ENCODE measurements around the gene CA5A.

CA5A gene

DNA sequence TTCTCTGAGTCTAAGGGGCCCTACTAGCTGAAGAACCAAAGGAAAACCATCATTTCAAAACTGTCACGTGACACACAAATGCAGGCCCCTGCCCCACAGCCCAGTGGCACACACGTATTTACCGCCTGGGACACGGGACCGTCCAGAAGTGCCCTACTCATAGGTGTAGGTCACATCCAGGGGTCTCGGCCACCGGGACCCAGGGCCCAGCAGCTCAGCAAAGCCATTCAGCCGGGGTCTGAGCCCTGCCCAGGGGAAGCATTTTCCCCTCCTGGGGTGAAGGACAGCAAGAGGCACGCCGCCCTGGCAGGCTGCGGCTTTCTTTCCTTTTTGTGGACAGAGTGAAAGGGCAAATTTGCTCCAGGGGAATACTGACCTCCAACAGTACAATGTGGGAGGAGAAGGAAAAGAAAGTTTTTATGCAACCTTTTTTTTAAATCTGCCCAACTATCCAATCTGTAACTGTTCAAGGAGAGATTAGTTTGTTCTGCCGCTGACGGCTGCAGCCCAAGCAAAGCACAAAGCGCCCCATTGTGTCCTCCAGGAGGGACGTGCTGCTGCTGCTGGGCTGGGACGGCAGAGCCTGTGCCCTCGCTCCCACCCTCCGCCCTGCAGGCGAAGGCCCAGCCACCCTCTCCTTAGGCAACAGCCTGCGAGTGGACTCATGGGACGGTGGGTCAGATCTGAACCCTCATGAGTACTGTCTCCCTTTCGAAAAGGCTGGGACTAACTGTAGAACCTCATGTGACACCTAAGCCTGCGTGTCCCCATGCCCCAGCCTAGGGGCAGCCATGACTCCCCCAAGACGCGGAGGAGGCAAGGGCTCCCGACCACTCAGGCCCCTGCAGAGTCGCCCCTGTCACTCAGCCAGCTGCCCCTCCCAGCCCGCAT lies 88.3 kb downstream of the CA5A start:
- no peak for FAIRE-seq

DNA sequence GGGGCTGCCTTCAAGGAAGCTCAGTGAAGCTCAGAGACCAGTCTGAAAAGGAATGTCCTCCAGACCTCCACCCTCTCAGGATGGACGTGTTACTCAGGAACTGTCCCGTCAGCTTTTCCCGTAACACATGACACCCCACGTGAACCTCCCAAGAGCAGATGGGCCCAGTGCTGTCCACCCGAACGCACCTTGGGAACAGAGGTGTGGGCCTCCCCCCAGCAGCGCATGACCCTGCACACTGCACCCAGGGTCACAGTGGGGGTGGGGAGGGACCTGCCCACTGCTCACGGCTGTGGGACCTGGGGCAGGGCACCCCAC lies 88.9 kb downstream of the CA5A start:
- FAIRE-seq, result no peak

DNA sequence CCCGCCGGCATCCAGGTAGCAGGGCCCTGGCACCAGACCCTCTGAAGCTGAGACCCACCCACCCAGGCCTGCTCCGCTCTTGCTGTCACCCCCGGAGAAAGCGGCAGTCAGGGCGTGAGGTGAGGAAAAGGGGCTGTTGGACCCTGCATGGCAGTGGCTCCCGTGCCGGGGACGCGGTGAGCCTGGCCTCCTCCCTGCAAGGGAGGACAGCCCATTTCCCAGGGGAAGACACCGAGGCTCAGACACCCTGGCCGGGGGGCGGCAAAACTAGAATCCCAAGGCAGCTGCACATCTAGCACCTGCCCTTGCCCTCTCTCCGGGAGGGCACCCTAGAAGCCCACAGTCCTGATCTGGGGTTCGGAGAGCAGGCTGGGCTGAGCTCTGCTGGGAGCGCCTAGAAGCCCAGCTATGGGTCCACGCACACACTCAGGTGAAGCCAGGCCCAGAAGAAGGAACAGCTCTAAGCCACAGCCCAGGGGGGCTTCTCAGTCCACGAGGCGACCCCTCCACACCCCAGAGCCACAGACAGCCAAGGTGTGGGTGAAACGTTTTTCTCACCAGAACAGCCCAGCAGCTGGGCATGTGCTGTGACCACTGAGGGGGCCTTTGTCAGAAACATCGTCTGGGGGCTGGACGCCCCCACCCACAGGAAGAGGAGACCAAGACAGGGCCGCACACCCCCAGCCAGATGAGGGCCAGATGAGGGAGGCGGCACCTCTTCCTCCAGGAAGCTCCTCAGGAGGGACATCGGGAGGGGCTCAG lies 89.4 kb downstream of the CA5A start:
- FAIRE-seq, result no peak

DNA sequence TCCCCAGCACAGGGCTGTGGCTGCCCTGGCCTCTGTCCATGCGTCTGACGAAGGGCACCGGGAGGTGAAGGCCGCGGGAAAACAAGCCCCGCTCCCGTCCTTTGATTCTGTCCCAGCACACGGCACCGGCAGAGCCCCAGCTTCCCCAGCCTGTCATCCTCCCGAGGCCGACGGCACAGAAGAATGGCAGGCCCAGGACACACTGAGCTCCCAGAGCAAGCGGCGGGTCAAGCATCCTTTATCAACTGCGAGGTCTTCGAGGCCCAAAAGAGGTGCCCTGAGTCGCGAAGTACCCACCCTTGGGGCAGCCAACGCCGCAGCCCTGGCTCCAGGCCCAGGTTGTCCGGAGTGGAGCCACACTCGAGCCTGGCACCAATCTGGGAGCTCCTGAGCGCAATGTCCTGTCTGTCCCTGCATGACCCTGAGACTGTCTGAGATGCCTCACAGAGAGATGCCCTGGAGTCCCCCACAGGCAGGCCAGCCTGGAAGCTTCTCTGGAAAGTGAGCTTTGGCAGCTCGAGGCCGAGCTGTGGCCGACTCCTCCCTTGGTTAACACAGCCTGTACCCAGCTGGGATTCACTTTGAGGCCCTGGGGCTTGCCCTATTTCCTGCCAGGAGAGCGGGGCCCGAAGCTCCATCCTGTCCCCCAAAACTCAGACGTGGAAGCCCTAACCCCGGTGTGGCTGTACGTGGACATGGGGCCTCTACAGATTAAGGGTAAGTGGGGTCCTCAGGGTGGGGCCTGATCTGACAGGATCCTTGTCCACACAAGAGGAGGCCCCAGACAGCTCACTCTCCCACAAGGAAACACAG lies 90.3 kb downstream of the CA5A start:
- no peak for FAIRE-seq

DNA sequence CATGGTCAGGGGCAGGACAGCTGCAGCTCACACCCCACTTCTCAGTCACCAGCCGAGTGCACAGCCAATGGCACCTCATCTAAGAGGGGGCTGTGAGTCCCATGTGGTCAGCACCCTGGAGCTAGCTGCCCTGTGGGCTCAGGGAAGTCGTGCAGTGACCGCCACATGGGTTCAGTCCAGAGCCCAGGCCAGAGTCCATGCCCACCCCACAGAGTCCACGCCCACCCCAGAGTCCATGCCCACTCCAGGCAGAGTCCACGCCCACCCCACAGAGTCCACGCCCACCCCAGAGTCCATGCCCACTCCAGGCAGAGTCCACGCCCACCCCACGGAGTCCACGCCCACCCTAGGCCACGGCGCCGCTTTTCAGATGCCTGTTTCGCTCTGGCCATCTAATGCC lies 91.1 kb downstream of the CA5A start:
- FAIRE-seq, result no peak

DNA sequence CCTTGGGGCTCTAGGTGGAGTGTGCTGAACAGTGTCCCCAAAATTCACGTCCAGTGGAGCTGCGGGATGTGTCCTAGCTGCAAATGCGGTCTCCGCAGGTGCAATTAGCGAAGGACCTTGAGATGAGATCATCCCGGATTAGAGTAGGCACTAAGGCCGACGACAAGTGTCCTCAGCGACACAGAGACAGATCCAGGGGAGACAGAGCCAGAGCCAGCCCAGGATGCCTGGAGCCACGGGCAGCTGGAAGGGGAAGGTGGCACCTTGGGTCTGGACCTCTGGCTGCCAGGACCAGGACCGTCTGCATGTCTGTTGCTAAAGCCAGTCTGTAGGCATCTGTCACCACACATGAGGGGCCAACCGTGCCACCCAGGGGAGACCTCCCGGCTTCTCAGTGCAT lies 91.5 kb downstream of the CA5A start:
- FAIRE-seq, result no peak

DNA sequence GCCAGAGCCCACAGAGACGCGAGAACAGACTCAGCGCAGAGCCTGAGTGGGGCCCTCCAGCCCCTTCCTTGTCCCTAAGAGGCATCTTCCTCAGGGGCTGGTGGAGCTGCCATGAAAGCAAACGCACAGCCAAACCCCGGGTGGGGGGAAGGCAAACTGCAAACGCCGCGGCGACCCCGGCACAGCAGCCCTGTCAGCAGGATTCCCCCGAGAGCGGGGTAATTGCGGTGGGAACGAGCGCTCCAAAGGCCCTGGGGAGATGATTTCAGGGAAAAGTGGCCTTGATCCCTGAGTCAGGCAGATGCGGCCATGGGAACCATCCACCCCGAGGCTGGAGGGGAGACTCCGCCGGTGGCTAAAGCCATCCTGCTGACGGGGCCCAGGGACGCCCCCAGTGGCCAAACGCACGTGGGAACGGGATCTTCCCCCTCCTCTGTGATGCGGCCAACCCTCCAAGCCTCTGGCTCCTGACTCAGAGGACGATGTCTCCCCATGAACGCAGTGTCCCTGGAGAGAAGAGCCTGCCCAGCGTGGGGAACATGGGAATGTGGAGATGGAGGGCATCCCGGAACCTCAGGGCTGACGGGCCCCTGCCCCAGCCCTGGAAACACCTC lies 92.1 kb downstream of the CA5A start:
- FAIRE-seq, result no peak

DNA sequence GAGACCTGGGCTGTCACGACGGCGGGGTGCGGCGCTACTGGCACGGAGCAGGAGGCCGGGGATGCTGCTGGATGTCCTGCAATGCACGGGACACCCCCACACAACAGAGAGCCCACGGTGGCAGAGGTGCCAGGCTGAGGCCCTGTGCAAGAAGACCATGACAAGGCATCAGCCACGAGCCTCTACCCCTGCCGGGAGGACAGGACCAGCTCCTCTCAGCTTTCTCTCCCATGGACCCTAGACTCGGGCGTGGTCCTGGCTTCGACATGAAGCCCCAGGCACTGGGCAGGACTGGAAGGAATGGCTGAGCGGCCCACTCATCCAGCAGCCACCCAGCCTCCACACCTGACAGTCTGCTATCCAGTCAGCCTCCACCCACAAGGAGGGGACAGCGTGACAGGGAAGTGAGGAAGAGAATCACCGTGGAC lies 92.6 kb downstream of the CA5A start:
- FAIRE-seq, result no peak

DNA sequence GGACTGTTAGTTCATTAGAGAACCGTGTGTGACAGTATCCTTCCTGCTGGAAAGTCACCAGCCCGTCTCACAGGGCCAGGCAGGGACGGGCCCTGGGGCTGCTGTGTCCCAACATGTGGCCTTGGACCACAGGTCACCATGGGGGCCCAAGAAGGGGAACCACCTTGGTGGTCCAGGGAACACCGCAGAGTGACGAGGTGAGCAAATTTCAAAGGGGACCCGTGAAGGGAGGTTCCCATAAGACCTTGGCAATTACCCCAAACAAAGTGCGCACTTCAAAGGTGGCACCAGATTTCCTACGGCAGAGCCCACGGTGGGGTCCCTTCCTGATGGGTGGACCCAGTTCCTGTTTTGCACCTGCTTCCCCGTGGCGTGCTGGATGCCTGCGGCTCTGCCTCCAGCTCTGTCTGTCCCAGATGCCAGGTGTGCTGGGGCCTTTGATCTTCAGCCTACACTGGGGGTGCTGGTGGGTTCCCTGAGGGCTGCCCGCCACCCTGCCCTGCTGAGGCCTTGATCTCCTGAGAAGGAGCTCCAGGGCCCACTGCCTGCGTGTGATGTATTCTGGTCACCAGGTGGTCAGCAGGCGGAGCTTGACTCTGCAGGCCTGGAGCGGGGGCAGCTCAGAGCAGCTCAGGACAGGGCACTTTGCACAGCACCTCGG lies 94.0 kb downstream of the CA5A start:
- FAIRE-seq, result no peak

DNA sequence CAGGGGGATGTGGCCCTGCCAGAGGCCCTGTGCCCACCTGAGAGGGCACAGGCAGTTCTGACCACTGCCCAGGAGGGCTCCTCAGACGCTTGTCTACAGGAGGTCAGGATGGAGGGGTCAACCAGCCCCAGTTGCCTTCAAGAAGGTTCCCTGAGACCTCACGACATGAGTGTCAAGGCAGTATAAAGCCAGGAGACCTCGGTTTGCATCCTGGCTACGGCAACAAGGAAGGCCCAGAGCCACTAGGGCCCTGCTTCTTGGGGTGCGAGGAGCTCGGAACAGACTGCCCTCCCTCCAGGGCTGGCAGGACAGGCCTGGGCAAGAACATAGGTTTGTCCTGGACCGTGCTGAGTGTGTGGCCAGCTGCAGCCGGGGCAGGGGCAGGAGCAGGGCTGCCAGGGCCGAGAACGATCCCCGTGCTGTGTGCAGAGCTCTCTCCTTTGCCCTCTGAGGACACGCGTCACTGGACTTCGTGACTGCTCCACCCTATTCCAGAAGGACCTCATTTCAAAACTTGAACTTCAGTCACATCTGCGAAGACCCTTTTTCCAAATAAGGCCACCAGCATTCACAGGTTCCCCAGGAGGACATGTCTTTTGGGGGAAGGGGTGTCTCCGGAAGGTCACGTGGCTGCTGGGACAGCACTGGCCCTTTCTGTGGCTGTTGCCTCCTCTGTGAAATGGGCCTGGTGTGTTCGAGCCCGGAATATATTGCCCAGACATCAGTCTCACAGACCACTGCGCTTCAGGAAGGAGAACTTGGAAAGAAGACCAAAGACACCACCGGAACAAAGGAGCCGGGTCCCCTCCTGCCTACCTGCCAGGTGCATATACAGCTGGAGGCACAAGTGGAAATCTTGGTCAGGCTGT lies 94.8 kb downstream of the CA5A start:
- FAIRE-seq, result no peak

DNA sequence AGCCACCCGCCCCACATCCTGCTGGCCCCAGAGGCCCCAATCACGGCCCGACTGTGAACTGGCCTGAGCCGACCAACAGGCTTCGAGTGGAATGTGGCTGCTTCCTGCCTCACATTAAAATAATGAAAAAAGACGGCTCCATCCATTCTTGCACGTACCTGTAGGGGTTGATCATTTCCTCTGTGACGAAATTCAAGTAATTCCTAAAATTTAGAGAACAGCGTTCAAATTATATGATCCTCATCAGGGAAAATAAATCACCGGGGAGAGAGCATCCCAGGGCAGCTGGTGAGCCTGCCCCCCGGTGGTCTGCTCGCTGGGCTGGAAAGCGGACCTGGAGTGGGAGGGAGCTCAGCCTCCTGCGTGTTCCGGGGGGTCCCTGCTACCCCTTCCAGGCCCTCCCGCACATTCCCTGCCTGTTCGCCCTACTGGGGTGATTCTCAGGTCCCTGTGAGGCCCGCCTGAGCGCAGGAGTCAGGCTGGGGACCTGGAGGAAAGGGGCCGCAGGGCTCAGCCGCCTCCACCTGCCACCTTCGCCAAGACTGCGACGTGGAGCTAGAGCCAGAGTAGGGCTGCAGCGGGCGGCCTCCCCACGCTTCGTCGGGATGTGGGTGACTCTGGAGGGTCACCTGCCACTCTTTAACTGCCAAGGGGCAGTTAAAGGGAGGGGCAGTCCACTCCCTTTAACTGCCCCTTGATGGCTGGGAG lies 95.9 kb downstream of the CA5A start:
- no peak for FAIRE-seq

DNA sequence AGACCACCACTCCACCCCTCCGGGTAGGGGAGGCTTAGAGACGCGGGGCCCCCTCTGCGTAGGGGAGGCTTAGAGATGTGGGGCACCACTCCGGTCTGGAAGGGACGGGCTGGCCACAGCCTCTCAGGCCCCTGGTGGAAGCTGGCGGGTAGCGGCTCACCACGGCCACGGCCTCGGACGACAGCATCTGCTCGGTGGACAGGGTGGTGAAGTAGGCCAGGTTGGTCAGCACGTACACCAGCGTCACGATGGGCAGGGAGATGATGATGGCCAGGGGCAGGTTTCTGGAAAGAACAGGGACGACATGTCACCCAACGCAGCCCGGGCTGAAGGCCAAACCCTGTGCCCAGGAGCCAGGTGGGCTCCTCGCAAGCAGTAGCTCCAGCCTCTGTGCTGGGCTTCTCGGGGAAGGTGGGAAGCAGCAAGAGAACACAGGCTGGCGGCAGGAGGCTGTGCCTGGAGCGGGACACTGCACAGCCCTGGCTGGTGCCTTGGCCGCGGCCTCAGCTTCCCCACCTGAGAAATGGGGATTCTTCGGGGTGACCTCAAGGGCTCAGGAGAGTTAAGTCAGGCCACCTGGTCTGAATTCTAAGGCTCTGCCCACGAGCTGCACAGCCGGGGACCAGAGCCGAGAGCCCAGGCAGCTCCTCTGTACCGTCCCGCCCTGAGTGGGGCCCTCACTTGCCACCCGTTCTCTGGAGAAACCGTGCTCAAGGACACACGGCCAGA lies 96.6 kb downstream of the CA5A start:
- FAIRE-seq, result no peak

DNA sequence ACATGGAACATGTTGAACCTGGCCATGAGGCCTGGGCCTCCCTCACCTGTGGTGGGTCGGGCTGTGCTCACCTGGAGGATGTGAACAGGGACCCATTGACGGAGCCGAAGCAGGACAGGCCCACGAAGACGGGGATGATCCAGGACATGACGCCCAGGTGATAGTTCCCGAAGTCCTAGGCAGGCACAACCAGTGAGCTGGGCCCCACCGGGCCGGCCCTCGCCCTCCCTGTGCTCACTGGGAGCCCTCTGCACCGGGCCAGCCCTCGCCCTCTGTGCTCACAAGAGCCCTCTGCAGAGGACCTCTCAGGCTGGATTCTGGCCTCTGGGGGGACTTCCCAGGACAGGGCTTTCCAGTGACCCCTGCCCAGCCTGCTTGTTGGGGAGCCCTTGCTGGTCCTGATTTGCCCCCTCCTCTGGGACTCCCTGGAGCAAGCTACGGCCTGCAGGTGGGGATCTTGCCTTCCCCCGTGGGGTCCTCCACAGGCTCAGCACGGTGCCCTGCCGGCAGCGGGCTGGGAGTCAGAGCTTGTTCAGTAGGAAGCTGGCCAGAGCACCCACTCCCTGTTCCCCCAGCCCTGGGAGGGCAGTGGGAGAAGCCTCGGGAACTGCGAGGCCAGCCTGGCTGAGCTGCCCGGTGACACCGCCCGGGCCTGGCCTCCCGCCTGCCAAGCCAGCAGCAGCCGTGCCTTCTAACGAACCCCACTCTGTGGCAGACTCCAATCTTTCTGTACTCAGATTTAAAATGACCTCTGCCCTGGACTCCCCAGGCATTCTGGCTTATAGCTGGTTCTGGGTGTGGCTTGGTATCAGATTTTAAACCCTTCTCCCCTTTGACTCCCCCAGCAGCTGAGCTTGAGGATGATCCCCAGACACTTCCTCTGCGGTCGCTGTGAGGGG lies 97.4 kb downstream of the CA5A start:
- no peak for FAIRE-seq
